SIG-M5 treated with dmso at 0.1 percent for 504 hours (cell line): ENCODE data around the gene GABRR1.

Experiments
- DNase-seq: peaks from one replicate; lab custom pipeline; 2025; ENCODE audit not compliant: unreplicated experiment; lab: John Stamatoyannopoulos, UW

Gene GABRR1

GRCh38 chr6:89161326-89162046, 55.7 kb downstream of the GABRR1 start:
- DNase-seq = no peak

GRCh38 chr6:89160331-89161092, 56.6 kb downstream of the GABRR1 start:
- no peak for DNase-seq

DNA sequence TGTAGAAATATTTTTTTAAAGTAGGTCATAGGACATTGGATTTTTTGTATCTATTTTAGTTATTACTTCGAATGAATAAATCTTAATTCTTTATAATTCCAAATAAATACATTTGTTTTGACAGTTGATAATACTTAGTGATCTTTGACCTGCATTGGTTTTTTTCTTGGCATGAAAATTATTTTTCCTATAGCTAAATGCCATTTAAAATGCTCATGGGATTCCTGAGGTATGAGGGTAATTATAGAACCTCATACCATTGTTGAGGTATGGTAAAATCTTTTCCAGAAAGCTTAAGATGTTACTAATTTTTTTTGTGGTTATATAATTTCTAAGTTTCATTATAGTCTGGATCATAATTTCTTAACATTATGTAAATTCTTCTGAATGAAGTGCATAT, 63.0 kb downstream of the GABRR1 start:
- DNase-seq = no peak

- DNase-seq = no peak
These were observed 69.0 kb downstream of the GABRR1 start for GRCh38 chr6:89148016-89148750.

DNA sequence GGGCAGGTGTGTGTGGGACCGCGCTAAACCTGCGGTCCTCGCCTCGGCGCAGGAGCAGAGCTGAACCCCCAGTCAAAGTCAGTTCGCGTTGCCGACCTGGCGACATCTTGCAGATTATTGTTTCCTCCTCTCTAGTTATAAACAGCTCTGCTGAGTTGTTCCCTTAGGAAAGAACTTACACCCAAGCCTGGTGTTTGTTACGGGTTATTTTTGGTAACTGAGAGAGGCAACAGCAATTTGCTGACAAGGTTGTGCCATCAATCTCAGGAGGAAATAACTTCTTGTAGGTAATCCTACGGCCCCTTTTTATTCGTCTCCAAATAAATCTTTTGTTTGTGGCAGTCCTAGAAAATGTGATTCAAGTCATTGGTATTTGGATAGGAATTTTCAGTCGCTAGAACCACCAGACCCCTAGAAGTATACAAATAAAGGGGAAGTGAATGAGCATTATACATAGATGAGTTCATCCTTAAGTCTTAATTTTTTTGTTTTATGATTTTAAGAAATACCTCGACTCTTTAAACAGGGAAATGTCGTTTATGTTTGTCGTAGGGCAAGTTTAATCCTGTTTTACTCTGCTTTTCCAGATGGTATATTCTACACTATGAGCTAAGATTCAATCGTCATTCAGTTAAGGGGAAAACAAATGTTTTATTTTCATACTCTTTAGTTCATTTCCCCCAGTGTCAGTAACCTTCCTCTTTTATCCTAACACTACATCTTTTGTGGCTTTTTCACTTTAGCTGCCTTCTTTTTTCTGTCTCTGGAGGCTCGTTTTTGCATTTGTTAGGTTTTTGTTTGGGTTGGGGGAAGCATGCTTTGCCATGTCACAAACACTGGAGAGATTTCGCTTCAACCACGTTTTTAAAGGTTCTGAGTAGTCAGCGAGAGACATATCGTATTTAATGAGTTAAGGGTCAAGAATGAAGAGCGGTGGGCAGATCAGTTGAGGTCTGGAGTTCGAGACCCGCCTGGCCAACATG, 70.1 kb downstream of the GABRR1 start:
- peak; percentile 37 for DNase-seq

DNA sequence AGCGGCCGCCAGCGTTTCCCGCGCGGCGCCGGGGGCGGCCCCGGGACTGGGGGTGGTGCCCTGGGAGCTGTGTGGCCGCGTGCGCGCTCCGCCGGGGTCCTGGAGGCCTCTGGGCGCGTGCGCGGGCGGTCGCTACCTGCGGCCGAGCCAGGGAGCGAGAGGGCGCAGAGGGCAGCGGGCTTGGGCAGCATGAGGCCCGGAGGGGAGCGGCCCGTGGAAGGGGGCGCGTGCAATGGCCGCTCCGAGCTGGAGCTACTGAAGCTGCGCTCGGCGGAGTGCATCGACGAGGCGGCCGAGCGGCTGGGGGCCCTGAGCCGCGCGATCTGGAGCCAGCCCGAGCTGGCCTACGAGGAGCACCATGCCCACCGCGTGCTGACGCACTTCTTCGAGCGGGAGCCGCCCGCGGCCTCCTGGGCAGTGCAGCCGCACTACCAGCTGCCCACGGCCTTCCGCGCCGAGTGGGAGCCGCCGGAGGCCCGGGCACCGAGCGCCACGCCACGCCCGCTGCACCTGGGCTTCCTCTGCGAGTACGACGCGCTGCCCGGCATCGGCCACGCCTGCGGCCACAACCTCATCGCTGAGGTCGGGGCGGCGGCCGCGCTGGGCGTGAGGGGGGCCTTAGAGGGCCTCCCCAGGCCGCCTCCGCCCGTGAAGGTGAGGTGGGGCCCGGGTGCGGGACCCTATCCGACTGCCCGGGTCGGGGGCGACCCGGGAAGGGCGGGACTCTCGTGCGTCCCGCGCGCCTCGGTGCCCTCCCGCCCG, 71.0 kb downstream of the GABRR1 start, which contains the start of gene PM20D2:
Gene PM20D2, plus strand, starts transcription at position 100 of the 762 bp plus-strand sequence. Its CDS starts 90 bp downstream, at position 190.
- DNase-seq = peak; percentile 67

DNA sequence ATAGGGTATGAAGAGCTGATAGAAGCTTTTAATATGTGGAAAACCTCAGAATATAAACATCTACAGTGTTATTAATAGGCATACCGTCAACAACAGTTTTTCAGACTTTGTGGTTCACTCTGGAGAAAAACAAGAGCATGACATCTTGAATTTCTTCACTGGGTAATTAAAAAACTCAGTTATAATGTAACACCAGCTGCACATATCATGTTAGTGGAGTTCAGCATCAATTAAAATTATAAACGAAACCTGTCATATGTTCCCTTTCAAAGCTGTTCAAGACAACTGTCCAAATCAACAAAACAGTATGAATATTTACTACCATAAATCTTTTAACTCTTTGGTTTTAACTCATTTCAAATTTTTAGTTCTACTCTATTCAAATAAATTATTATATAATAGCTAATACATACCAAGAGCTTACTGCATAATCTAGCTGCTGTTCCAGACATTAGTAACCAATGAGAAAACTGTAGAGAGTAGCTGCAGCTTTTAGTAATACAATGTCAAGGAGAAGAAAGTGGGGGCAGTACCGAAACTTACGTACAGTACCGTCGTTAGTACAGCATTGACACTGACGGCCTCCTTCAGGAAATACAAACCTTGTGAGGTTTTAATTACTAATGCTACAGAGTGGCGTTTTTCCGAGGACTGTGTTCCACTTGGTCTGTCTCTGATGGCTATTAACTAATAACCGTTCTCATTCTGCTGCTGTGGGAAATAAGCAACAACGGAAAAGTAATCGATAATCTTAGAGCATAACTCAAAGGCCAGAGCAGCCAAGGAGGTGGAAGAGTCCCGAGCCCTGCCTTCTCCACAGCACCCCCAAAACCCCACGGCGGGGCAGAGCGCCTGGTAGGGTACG, 71.8 kb downstream of the GABRR1 start:
- DNase-seq = peak; percentile 60

- DNase-seq = no peak
These were observed 72.7 kb downstream of the GABRR1 start for GRCh38 chr6:89144354-89144906.

- no peak for DNase-seq
These were observed 76.6 kb downstream of the GABRR1 start for GRCh38 chr6:89140347-89141156.

DNA sequence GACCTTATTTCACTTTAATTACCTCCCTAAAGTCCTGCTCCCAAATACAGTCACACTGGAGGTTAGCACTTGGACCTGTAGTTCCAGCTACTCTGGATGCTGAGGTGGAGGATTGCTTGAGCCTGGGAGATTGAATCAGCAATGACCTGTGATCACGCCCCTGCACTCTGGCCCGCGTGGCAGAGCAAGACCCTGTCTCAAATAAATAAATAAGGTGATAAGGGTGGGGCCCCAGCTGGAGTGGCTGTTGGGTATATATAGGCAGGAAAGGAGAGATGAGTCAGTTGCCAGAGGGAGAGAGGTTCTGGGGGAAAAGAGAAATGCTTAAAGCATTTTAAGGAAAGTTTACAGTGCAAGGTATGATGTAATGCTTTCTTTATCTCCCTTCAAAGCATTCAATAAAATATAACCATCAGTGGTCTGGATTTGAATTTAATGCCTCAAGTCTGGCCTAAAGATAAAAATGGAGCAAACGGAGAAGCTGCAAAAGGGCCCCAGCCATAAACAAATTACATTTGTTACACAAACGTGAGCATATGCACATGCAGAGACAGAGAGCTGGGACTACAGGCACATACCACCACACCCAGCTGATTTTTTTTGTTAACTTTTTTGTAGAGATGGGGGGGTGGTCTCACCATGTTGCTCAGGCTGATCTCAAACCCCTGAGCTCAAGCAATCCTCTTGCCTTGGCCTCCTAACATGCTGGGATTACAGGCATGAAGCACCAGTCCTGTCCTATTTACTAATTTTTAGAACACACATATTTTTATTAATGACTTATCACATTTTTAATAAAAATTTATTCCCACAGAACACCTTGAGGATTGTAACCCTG, 77.4 kb downstream of the GABRR1 start:
- DNase-seq = no peak

DNA sequence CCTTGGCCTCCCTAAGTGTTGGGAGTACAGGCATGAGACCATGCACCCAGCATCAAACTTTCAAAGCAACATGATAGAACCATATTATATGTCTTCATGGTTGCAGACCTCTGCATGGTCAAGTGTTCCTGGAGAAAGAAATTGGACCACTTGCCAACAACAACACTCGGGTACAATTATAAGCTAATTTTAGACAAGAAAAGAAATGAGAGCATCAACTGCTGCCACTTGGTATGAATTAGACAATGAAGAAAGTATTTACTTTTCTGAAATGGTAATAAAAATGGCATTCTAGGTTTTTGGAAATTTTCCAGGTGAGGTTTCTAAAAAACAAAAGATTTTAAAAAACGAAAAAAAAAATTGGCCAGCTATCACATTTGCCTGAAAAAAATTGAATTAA, 79.0 kb downstream of the GABRR1 start:
- DNase-seq = no peak

- no peak for DNase-seq
These were observed 82.4 kb downstream of the GABRR1 start for GRCh38 chr6:89134723-89135122.

GRCh38 chr6:89133981-89134380, 83.2 kb downstream of the GABRR1 start:
- no peak for DNase-seq

- peak; percentile 40 for DNase-seq
These were observed 85.1 kb downstream of the GABRR1 start for GRCh38 chr6:89132057-89132456.

GRCh38 chr6:89131599-89131998, 85.6 kb downstream of the GABRR1 start:
- no peak for DNase-seq

- peak; percentile 26 for DNase-seq
These were observed 88.9 kb downstream of the GABRR1 start for GRCh38 chr6:89128256-89128671.
